COR-L47 (cell line): ENCODE results near the gene ITGAX.

Experiments
- DNase-seq: peaks from one replicate; lab custom pipeline; 2025; lab: John Stamatoyannopoulos, UW

The ITGAX gene

DNA sequence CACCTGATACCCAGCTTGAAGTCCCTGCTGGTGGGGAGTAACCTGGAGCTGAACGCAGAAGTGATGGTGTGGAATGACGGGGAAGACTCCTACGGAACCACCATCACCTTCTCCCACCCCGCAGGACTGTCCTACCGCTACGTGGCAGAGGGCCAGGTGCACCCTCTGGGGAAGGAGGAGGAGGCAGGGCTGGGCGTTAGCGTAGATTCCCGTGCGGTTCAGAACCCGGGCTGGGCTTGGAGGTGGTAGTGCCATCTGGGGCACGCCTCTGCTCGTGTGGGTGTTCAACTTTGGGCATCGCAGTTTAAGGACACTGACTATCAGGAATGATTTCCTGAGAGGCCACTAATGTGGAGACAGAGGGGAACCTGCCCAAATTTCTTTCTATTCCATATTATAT, 18.3 kb downstream of the ITGAX start:
- DNase-seq, result no peak

DNA sequence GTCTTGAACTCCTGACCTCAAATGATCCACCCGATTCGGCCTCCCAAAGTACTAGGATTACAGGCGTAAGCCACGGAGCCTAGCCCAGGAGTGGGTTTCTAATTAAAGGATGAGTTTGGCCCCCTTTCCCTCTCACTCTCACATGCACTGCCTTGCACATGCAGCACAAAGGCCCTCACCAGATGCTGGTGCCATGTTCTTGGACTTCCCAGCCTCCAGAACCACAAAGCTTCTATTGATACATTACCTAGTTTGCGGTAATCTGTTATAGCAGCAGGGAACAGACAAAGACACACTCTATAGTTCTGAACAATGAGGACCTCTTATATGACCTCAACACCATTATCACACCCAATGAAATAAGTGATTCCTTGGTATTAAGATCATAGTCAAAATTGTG, 20.3 kb downstream of the ITGAX start:
- DNase-seq, result no peak

GRCh38 chr16:31376705-31377104, 21.7 kb downstream of the ITGAX start:
- no peak for DNase-seq

- no peak for DNase-seq
These were observed 22.4 kb downstream of the ITGAX start for GRCh38 chr16:31377210-31377903.

DNA sequence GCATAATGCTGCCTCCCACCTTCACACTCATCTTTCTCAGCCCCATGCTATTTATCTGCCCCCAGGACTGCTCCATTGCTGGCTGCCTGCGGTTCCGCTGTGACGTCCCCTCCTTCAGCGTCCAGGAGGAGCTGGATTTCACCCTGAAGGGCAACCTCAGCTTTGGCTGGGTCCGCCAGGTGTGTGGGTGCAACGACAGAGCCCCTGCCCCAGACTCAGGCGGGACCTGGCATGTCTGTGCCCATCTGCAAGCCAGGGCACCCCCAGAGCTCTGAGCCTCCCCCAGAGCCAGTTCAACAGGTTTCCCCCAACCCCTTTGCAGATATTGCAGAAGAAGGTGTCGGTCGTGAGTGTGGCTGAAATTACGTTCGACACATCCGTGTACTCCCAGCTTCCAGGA, 25.2 kb downstream of the ITGAX start:
- no peak for DNase-seq

DNA sequence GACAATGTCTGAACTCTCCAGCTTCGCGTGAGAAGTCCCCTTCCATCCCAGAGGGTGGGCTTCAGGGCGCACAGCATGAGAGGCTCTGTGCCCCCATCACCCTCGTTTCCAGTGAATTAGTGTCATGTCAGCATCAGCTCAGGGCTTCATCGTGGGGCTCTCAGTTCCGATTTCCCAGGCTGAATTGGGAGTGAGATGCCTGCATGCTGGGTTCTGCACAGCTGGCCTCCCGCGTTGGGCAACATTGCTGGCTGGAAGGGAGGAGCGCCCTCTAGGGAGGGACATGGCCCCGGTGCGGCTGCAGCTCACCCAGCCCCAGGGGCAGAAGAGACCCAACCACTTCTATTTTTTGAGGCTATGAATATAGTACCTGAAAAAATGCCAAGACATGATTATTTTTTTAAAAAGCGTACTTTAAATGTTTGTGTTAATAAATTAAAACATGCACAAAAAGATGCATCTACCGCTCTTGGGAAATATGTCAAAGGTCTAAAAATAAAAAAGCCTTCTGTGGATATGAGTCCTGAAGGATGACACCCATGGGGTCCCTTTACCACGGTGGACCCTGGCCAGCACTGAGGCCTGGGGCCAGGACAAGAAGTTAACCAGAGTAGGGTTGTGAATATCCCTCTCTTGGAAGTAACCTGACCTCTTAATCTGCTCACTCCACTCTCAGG, 27.6 kb downstream of the ITGAX start:
- peak; percentile 26 for DNase-seq

- no peak for DNase-seq
These were observed 30.7 kb downstream of the ITGAX start for GRCh38 chr16:31385680-31386079.

- no peak for DNase-seq
These were observed 31.4 kb downstream of the ITGAX start for GRCh38 chr16:31386157-31386984.

GRCh38 chr16:31388535-31388934, 33.6 kb downstream of the ITGAX start:
- no peak for DNase-seq

DNA sequence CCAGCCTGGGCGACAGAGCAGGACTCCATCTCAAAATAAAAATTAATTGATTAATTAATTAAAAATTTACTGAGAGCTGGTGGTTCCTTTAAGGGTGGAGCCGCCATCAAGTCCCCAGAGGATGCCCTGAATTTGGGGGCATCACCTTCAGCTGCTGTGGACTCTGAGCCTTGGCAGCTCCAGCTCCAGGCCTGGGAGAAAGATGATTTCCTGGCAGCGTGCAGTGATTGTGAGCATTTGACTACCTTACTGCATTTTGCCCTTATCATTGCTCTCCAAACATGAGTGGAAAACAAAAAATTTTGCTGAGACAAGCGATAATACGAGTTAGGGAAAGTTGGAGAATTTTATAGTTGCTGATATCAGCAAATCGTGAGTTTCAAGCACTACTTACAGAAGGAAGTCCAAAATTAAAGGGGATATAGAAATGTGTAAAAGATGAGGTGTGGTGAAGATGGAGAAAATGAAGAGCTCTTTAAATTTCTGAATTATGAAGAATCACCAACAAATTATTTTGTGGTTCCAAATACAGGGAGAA, 35.6 kb downstream of the ITGAX start:
- DNase-seq, result no peak

GRCh38 chr16:31393056-31393455, 38.1 kb downstream of the ITGAX start, which contains the start of gene ITGAD:
Gene ITGAD (plus strand): TSS chr16:31393335. CDS start chr16:31393361, 26 bp downstream.
- no peak for DNase-seq

DNA sequence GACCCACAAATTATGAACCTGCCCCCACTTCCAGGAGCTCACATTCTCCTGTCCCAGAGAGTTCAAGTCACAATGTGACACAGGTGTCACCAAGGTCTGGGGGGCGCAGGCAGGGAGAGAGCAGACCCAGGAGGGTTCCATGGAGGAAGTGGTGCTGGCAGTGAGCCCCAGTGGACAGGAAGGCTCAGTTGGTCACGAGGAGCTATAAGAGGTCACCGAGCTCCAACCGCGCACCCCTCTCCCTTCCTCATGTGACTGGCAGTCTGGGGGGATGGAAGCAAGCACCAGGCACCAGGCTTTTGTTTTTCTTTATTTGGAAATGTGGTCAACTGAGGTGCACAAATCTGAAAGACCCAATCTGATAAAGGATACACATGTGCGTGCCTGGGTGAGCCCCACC, 40.7 kb downstream of the ITGAX start:
- no peak for DNase-seq

DNA sequence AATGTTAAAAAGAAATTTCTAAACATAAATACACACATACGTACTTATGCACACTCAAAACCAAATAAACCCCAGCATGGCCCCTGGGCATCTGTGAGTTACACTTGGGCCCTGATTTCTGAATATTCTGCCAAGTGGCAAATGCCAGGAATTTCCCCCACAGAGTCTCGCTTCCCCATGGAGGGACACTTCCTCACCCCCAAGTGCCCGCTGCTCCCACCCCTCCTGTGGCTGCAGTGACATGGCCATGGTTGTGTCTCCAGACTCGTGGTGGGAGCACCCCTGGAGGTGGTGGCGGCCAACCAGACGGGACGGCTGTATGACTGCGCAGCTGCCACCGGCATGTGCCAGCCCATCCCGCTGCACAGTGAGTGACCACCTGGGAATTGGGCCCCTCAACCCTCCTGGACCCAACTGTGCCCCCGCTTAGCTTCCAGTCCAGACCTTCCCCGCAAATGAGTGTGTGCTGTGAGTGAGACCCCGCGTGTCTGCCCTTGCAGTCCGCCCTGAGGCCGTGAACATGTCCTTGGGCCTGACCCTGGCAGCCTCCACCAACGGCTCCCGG, 42.2 kb downstream of the ITGAX start:
- DNase-seq, result no peak

DNA sequence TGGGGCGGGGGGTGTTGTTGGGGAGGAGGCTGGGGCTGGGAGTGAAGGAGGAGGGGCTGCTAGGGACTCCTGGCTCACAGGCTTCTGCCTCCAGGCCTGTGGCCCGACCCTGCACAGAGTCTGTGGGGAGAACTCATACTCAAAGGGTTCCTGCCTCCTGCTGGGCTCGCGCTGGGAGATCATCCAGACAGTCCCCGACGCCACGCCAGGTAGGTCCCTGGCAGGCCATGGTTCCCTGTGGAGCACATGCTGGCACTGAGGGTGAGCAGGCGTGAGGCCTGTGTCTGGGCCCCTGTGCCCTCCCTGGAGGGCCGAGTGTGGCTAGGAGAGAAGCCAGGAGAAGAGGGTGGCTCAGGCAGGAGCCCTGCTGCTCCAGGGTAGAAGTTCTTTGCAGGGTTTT, 42.7 kb downstream of the ITGAX start:
- DNase-seq, result no peak

DNA sequence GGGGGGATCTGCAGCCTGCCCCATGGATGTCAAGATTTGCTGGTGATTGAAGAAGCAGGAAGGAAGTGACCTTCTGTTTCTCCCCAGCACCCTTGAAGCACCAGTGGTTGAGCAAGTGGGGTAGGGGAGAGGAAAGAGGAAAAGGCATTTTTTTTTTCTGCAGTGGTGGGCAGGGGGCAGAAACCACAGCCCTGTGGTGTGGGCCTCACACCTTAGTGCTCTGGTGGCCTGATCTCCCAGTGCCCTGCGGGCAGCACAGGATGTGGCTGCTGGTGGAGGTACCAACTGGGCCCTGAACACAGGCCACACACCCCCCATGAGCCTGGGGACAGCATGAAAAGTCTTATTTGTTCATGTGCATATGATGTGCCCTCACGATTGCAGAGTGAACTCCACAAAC, 45.2 kb downstream of the ITGAX start:
- DNase-seq, result no peak

GRCh38 chr16:31401436-31401835, 46.5 kb downstream of the ITGAX start:
- no peak for DNase-seq

- no peak for DNase-seq
These were observed 47.7 kb downstream of the ITGAX start for GRCh38 chr16:31402687-31403086.

- DNase-seq, result no peak
These were observed 48.8 kb downstream of the ITGAX start for GRCh38 chr16:31403590-31404352.

DNA sequence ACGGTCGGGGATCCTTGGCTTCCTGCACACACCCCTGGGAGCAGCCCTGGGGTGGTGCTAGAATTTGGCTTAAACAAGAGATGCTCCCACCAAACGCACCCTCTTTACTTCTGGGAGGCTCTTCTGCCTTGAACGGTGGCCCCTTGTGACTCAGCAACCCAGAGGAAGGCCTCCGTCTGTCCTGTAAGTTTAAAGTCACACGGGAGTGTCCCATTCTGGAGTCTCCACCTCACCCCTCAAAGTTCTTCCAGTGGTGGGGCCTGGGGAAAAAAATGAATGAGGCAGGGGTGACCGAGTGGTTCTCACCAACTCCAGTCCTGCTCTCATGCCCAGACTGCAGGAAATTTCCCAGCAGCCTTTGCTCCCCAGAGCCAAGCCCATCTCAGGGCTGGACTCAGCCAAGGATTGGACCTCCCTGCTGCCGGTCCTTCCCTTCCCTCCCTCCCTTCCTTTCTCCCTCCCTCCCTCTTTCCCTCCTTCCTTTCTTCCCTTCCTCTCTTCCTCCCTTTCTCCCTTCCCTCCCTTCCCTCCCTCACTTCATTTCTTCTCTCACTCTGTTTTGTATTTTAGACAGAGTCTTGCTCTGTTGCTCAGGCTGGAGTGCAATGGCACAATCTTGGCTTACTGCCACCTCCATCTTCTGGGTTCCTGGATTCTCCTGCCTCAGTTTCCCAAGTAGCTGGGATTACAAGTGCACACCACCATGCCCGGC, 49.5 kb downstream of the ITGAX start:
- DNase-seq, result no peak

- no peak for DNase-seq
These were observed 52.4 kb downstream of the ITGAX start for GRCh38 chr16:31407406-31407805.

DNA sequence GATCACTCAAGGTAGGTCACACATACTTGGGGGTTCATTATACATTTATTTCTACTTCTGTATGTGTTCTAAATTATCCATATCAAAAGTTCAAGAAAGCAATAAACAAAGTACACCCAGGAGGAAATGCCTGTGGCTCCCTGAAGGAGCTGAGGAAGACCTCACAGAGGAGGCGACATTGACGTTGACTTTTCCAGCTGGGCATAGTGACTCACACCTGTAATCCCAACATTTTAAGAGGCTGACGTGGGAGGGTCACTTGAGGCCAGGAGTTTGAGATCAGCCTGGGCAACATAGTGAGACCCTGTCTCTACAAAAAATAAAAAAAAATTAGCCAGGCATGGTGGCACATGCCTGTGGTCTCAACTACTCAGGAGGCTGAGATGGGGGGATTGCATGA, 54.5 kb downstream of the ITGAX start:
- no peak for DNase-seq
